ENCODE measurements around the gene GABBR2.

- TF ChIP-seq CTCF (IDR thresholded peaks at IDR 0.05; ENCODE audit: low read depth, low read length), result no peak
- no peak for TF ChIP-seq EZH2phosphoT487 (IDR thresholded peaks at IDR 0.05; ENCODE audit: low read depth)
Observed at GRCh38 chr9:98329281-98329680, 379.5 kb downstream of the GABBR2 start.

Measured in OCI-LY3 (cell line).